Activated CD8-positive, alpha-beta T cell treated with anti-CD3 and anti-CD28 coated beads, Interleukin-2, amount 10 ng/mL, durations not matched to agents 7 days and 5 days (primary cell): ENCODE data around the gene ATG13. TPM values are rescaled to one million over a fixed set of nuclear protein-coding genes. Genes with fewer than 3 reads are reported as not detected.

ENCODE experiments used
- ATAC-seq: fragments of 150-1000 bp; cut with Tn5 transposase; one replicate; pipeline ENCODE4 v1.10.0; 2021; ENCODE audit warnings: moderate library complexity
- CTCF ChIA-PET: fragments of 350-600 bp; sonication (Branson Sonifier 250); formaldehyde crosslinking; loops from one replicate; lab custom pipeline; 2021; ENCODE audit warnings: antibody characterized with exemption; lab: Charles Lee
- POLR2A ChIA-PET: fragments of 350-600 bp; sonication (Branson Sonifier 250); formaldehyde crosslinking; loops from one replicate; lab custom pipeline; 2021; ENCODE audit warnings: antibody characterized with exemption; lab: Charles Lee
- DNase-seq: peaks from one replicate; pipeline ENCODE4 v3.0.0-alpha.2; 2020
- H3K27ac Mint-ChIP-seq: one replicate; pipeline ENCODE4 v1.8.0; 2021; ENCODE audit warnings: mild to moderate bottlenecking, mixed read lengths
- H3K27me3 Mint-ChIP-seq: one replicate; pipeline ENCODE4 v1.8.0; 2021; ENCODE audit warnings: low read depth, mixed read lengths
- H3K36me3 Mint-ChIP-seq: one replicate; pipeline ENCODE4 v1.8.0; 2021; ENCODE audit warnings: low read depth, mixed read lengths
- H3K4me1 Mint-ChIP-seq: one replicate; pipeline ENCODE4 v1.8.0; 2021; ENCODE audit warnings: low read depth, mixed read lengths
- H3K4me3 Mint-ChIP-seq: one replicate; pipeline ENCODE4 v1.8.0; 2021; ENCODE audit warnings: mild to moderate bottlenecking, mixed read lengths
- H3K9me3 Mint-ChIP-seq: one replicate; pipeline ENCODE4 v1.8.0; 2022; ENCODE audit warnings: mixed read lengths; ENCODE audit not compliant: insufficient read depth
- total RNA-seq, 2 experiments: library from RNA; stranded (reverse); gene quantifications; one replicate each; pipeline ENCODE4 v1.2.3, GENCODE V29; 2021

The ATG13 gene
- total RNA-seq, 2 experiments from 2014 or later: 57.8 to 58.4 TPM

- Mint-ChIP-seq H3K27ac (no peak overlapping the region), H3K36me3 (peaks cover 31% of the 10 kb centered on the region), H3K4me1 (peaks cover 5% of the 10 kb centered on the region), H3K4me3 (no peak overlapping the region), H3K9me3 (no peaks in the 10 kb centered on the region), H3K27me3 (no peaks in the 10 kb centered on the region)
- DNase-seq: no peak
- POLR2A ChIA-PET: interaction anchor here (0.5 to 1.3 kb wide), 2 partner anchors 13 to 93 kb away, joined by 3 to 6 read pairs; partner anchors contain the start of genes ARHGAP1 and ZNF408
- no peak for ATAC-seq
- CTCF ChIA-PET: interaction anchor here (1.2 kb wide), 1 partner anchor 17 kb away, joined by 5 read pairs; no protein-coding TSS in a partner anchor
These were observed 69.8 kb downstream of the ATG13 start for GRCh38 chr11:46686886-46687795.

GRCh38 chr11:46690702-46691101 is 73.3 kb downstream of the ATG13 start:
- POLR2A ChIA-PET: interaction anchor here (0.7 to 1.9 kb wide), 2 partner anchors 10 to 110 kb away, joined by 3 to 8 read pairs; partner anchors contain the start of genes ARHGAP1 and ZNF408
- peaks cover 10% of the 10 kb centered on the region for H3K4me1 Mint-ChIP-seq

GRCh38 chr11:46692450-46692849 is 75.1 kb downstream of the ATG13 start:
- DNase-seq: no peak
- Mint-ChIP-seq H3K27me3 (no peaks in the 10 kb centered on the region), H3K27ac (no peak overlapping the region), H3K9me3 (no peaks in the 10 kb centered on the region), H3K4me1 (peaks cover 19% of the 10 kb centered on the region), H3K4me3 (no peak overlapping the region), H3K36me3 (peaks cover 35% of the 10 kb centered on the region)
- no peak for ATAC-seq
- CTCF ChIA-PET: interaction anchor here (1.1 kb wide), 1 partner anchor 22 kb away, joined by 3 read pairs; no protein-coding TSS in a partner anchor
- POLR2A ChIA-PET: interaction anchor here (1.0 kb wide), 1 partner anchor 9 kb away, joined by 3 read pairs; the partner anchor contains the start of gene ZNF408

More at GRCh38 chr11:46690702-46691101, 73.3 kb downstream of the ATG13 start:
- DNase-seq (no peak), ATAC-seq (no peak)
- H3K36me3 Mint-ChIP-seq: peaks cover 40% of the 10 kb centered on the region
- H3K4me3 Mint-ChIP-seq: no peak overlapping the region
- H3K27ac Mint-ChIP-seq: no peak overlapping the region
- CTCF ChIA-PET: no interaction called here
- no peaks in the 10 kb centered on the region for H3K9me3 Mint-ChIP-seq
- H3K27me3 Mint-ChIP-seq: no peaks in the 10 kb centered on the region

- H3K27me3 Mint-ChIP-seq: no peaks in the 10 kb centered on the region
- DNase-seq: no peak
- CTCF ChIA-PET: no interaction called here
- H3K4me1 Mint-ChIP-seq: peaks cover 27% of the 10 kb centered on the region
- H3K27ac Mint-ChIP-seq: no peak overlapping the region
- H3K4me3 Mint-ChIP-seq: no peak overlapping the region
- no peaks in the 10 kb centered on the region for H3K9me3 Mint-ChIP-seq
- POLR2A ChIA-PET: interaction anchor here (1.5 kb wide), 1 partner anchor 19 kb away, joined by 4 read pairs; no protein-coding TSS in a partner anchor
- peaks cover 31% of the 10 kb centered on the region for H3K36me3 Mint-ChIP-seq
- ATAC-seq: no peak
These were observed 76.3 kb downstream of the ATG13 start for GRCh38 chr11:46693597-46694012.

GRCh38 chr11:46694072-46694471 is 76.7 kb downstream of the ATG13 start:
- ATAC-seq (no peak), DNase-seq (no peak)
- peaks cover 34% of the 10 kb centered on the region for H3K36me3 Mint-ChIP-seq
- H3K9me3 Mint-ChIP-seq: no peaks in the 10 kb centered on the region
- peaks cover 31% of the 10 kb centered on the region for H3K4me1 Mint-ChIP-seq
- CTCF ChIA-PET: interaction anchor here (0.6 kb wide), 1 partner anchor 89 kb away, joined by 3 read pairs; no protein-coding TSS in a partner anchor
- POLR2A ChIA-PET: interaction anchor here (1.5 kb wide), 1 partner anchor 20 kb away, joined by 4 read pairs; no protein-coding TSS in a partner anchor
- no peak overlapping the region for H3K4me3 Mint-ChIP-seq
- H3K27ac Mint-ChIP-seq: no peak overlapping the region
- H3K27me3 Mint-ChIP-seq: no peaks in the 10 kb centered on the region

GRCh38 chr11:46694607-46695006 is 77.3 kb downstream of the ATG13 start:
- CTCF ChIA-PET: interaction anchor here (0.6 kb wide), 1 partner anchor 88 kb away, joined by 3 read pairs; no protein-coding TSS in a partner anchor
- H3K9me3 Mint-ChIP-seq: no peaks in the 10 kb centered on the region
- H3K4me3 Mint-ChIP-seq: no peak overlapping the region
- H3K36me3 Mint-ChIP-seq: peaks cover 34% of the 10 kb centered on the region
- no peak overlapping the region for H3K27ac Mint-ChIP-seq
- no peak for ATAC-seq
- POLR2A ChIA-PET: interaction anchor here (0.6 to 1.5 kb wide), 2 partner anchors 20 to 1495 kb away, joined by 3 to 4 read pairs; no protein-coding TSS in a partner anchor
- no peaks in the 10 kb centered on the region for H3K27me3 Mint-ChIP-seq
- DNase-seq: no peak
- peaks cover 34% of the 10 kb centered on the region for H3K4me1 Mint-ChIP-seq

- peak overlapping the region; percentile 57 for H3K27ac Mint-ChIP-seq
- no peak overlapping the region for H3K4me3 Mint-ChIP-seq
- no peaks in the 10 kb centered on the region for H3K9me3 Mint-ChIP-seq
- ChIA-PET CTCF (no interaction called here), POLR2A (interaction anchor here (1.2 kb wide), 1 partner anchor 25 kb away, joined by 6 read pairs; no protein-coding TSS in a partner anchor)
- no peak for ATAC-seq
- H3K27me3 Mint-ChIP-seq: no peaks in the 10 kb centered on the region
- H3K4me1 Mint-ChIP-seq: peaks cover 37% of the 10 kb centered on the region
- no peak for DNase-seq
- H3K36me3 Mint-ChIP-seq: peaks cover 35% of the 10 kb centered on the region
These were observed 78.2 kb downstream of the ATG13 start for GRCh38 chr11:46695345-46696211.

GRCh38 chr11:46696212-46696558 is 78.8 kb downstream of the ATG13 start:
- ChIA-PET POLR2A (interaction anchor here (1.2 kb wide), 1 partner anchor 25 kb away, joined by 6 read pairs; no protein-coding TSS in a partner anchor), CTCF (no interaction called here)
- Mint-ChIP-seq H3K4me1 (peaks cover 37% of the 10 kb centered on the region), H3K36me3 (peaks cover 38% of the 10 kb centered on the region), H3K27me3 (no peaks in the 10 kb centered on the region), H3K9me3 (no peaks in the 10 kb centered on the region), H3K27ac (no peak overlapping the region), H3K4me3 (no peak overlapping the region)
- no peak for DNase-seq
- no peak for ATAC-seq

GRCh38 chr11:46697303-46697702 is 80.0 kb downstream of the ATG13 start:
- H3K27me3 Mint-ChIP-seq: no peaks in the 10 kb centered on the region
- H3K9me3 Mint-ChIP-seq: no peaks in the 10 kb centered on the region
- no peak for ATAC-seq
- peak overlapping the region; percentile 8 for H3K27ac Mint-ChIP-seq
- DNase-seq: no peak
- POLR2A ChIA-PET: interaction anchor here (0.7 to 1.2 kb wide), 3 partner anchors 39 to 80 kb away, joined by 3 to 4 read pairs (median 3); partner anchors contain the start of genes ATG13 and HARBI1
- peaks cover 47% of the 10 kb centered on the region for H3K4me1 Mint-ChIP-seq
- CTCF ChIA-PET: no interaction called here
- H3K36me3 Mint-ChIP-seq: peaks cover 45% of the 10 kb centered on the region
- no peak overlapping the region for H3K4me3 Mint-ChIP-seq

GRCh38 chr11:46697723-46698122 is 80.4 kb downstream of the ATG13 start:
- Mint-ChIP-seq H3K4me3 (no peak overlapping the region), H3K36me3 (peaks cover 48% of the 10 kb centered on the region), H3K27ac (peak overlapping the region; percentile 8), H3K9me3 (no peaks in the 10 kb centered on the region), H3K4me1 (peaks cover 51% of the 10 kb centered on the region), H3K27me3 (no peaks in the 10 kb centered on the region)
- DNase-seq (no peak), ATAC-seq (no peak)
- POLR2A ChIA-PET: interaction anchor here (0.7 to 1.4 kb wide), 4 partner anchors 27 to 81 kb away, joined by 3 to 5 read pairs (median 4); partner anchors contain the start of genes ATG13 and HARBI1
- CTCF ChIA-PET: no interaction called here

- Mint-ChIP-seq H3K4me3 (peak overlapping the region; percentile 98), H3K27ac (peak overlapping the region; percentile 13), H3K27me3 (no peaks in the 10 kb centered on the region), H3K36me3 (peaks cover 56% of the 10 kb centered on the region), H3K9me3 (no peaks in the 10 kb centered on the region), H3K4me1 (peaks cover 60% of the 10 kb centered on the region)
- POLR2A ChIA-PET: interaction anchor here (1.4 kb wide), 1 partner anchor 28 kb away, joined by 5 read pairs; no protein-coding TSS in a partner anchor
- CTCF ChIA-PET: interaction anchor here (0.6 to 1.3 kb wide), 2 partner anchors 29 to 42 kb away, joined by 3 read pairs; no protein-coding TSS in a partner anchor
- no peak for DNase-seq
- no peak for ATAC-seq
These were observed 81.2 kb downstream of the ATG13 start for GRCh38 chr11:46698597-46698996.
